Stimulated activated CD8-positive, alpha-beta memory T cell treated with anti-CD3 and anti-CD28 coated beads, Interleukin-4, amount 100 ng/mL, for 4 hours (primary cell): Measurements from ENCODE around the gene OMP.

ENCODE experiments used
- DNase-seq, 2 donors: peaks; one replicate each; pipeline ENCODE4 v3.0.0-alpha.2; 2020; ENCODE audit warnings: low read depth in 2 of 2, low spot score in 1 of 2

Gene OMP

DNA sequence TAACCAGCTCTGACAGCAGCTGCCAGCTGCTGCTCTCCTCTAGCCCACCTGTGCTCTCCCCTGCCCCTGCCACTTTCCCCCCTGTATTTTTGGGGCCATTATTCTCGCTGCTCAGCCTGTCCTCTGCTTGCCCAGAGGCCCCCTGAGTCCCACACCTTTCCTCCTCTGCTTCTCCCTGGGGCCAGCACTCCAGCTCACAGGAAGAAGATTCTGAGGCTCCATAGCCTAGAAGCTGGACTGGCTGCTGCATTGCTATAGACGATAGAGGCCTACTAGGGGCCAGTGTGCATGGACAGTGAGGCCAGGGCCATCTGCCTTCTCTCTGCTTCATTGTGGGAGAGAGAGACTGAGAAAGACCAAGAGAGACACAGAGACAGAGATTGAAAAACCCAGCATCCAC is 679 bp downstream of the OMP start:
- DNase-seq, result no peak

DNA sequence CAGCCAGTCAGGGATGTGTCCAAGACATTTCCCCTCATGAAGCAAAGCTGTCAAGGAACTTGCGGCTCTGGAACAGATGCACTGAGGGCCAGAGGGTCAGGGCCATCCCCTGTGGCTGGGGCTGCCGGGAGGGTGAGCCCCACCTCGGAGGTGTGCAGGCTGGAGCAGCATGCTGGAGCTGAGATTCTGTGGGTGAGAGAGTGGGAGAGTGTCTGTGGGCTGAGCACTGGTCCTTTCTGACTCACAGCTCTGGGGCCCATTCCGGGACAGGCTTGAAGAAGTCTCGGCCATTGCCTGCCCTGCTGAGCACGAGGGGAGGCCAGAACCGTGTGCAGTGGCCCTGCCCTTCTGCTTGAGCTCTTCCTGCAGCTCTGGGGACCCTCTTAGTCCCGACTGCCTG is 2.1 kb downstream of the OMP start:
- no peak for DNase-seq

DNA sequence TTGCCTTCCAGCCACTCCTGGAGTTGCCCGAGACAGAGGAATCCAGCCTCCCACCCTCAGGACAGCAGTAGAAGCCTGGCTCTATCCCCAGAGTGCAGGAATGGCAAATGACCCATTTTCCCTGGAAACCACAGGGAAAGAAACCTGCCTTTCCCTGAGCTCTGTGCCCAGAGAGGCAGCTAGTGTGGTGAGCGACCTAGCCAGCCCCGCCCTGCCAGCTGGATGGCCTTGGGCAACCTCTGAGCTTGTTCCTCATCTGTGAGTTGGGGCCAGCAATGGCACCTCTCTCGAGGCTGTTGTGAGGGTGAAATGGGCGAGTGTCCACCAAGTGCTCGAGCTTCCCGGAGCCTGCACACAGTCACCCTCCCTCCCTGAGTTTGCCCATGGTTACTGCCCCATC is 3.7 kb downstream of the OMP start:
- no peak for DNase-seq

DNA sequence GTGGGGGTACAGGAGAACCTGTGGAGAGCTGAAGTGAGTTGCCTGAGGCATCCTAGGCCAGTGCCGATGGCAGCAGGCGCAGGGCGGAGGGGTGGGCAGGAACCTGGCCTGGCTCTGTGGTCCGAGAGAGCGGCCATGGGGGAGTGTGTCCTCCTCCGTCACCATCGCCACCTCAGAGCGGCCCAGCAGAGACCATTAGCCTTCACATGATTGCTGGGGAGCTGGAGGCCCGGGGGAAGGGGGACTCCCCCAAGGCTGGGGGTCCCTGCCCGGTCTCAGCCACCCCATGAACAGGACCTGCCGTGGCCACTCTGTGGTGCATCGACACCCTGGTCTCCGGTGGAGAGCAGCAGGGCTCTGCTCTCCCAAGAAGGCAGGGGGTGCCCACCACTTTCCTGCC is 4.1 kb downstream of the OMP start:
- DNase-seq, result no peak

- no peak for DNase-seq
Observed at GRCh38 chr11:77107950-77108349, 5.3 kb downstream of the OMP start.

GRCh38 chr11:77108436-77108835 is 5.8 kb downstream of the OMP start:
- no peak for DNase-seq

- no peak for DNase-seq
Observed at GRCh38 chr11:77109236-77110019, 6.8 kb downstream of the OMP start.

GRCh38 chr11:77110836-77111235 is 8.2 kb downstream of the OMP start:
- DNase-seq, result no peak

- DNase-seq, result no peak
Observed at GRCh38 chr11:77111277-77111676, 8.6 kb downstream of the OMP start.

DNA sequence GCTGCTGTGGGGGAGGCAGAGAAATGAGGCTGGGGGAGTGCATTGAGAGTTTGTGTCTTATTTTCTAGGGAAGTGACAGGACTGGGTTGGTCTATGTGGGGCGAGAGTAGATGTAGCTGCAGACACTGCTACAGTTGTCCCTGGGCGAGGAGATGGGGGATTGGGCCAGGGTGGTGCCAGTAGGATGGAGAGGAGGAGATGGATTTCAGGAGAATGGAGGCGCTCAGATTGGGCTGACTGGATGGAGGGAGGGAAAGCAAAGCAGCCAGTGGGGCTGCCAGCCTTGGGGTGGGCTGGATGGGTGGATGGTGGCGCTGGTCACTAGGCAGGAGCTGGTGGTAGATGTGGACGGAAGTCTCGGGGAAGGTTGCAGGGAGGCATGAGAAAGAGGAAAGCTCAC is 9.3 kb downstream of the OMP start:
- DNase-seq, result no peak

DNA sequence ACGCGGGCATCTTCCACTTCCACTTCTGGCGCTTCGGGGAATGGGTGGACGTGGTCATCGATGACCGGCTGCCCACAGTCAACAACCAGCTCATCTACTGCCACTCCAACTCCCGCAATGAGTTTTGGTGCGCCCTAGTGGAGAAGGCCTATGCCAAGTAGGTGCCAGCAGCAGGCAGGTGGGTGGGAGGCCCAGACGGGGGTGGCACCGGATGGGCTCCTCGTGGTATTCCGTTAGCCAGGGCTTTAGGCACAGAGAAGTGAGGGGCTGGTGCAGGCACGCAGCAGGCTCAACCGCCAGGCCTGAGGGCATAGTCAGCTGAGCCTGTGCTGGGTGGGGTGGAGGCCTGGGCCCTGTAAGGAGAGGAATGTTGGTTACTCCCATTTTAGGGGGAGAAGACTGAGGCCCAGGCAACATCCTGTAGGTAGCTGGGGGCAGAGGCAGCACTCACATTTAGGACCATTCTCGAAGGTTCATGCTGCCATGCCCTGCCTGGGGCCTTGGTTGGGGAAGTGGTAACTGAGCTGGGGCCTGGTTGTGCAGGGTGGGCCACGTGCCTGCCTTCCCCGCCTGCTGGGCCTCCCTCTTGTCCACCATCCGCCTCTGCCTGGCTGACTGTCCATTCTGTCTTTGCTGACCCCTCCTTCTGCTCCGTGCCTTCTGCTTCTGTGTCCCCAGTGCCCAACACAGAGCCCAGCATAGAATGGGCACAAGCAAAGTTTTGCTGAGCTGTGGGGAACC is 10.2 kb downstream of the OMP start:
- no peak for DNase-seq

DNA sequence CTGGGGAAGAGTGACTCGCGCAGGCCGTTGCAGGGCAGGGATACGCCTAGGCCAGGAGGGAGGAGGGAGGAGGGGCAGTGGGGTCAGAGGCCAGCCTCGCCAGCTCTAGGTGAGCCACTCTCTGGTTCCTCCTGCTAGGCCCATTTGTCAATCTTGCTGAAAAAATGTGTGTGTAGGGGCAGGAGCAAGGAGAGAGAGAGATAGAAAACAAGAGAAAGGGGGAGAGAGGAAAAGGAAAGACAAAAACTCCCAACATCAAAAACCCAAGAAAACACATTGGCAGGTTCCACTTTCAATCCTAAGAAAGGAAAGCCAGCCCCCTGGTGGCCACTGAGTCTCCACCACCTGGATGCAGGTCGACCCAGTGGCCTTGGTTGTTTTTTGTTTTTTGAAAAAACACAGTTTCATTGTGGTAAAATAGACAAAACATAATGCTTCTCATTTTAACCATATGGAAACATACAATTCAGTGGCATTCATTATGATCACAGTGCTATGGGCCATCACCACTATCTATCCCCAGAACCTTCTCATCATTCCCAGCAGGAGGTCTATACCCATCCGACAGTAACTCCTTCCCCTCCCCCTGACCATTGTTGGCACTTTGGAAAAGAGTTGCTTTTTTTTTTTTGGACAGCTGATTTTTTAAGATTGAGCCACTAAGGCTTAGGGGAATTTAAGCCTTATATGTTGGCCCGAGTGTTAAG is 10.9 kb downstream of the OMP start:
- DNase-seq, result no peak

DNA sequence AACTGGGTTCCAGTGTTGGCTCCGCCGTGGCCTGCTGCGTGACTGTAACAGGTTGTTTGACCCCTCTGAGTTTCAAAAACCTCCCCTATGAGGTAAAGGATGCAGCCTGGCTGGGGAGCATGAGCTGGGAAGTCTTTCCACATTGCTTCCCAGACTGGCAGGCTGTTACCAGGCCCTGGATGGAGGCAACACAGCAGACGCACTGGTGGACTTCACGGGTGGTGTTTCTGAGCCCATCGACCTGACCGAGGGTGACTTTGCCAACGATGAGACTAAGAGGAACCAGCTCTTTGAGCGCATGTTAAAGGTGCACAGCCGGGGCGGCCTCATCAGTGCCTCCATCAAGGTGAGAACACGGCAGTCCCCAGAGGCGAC is 11.4 kb downstream of the OMP start:
- no peak for DNase-seq

GRCh38 chr11:77115181-77115611 is 12.6 kb downstream of the OMP start:
- DNase-seq, result no peak

DNA sequence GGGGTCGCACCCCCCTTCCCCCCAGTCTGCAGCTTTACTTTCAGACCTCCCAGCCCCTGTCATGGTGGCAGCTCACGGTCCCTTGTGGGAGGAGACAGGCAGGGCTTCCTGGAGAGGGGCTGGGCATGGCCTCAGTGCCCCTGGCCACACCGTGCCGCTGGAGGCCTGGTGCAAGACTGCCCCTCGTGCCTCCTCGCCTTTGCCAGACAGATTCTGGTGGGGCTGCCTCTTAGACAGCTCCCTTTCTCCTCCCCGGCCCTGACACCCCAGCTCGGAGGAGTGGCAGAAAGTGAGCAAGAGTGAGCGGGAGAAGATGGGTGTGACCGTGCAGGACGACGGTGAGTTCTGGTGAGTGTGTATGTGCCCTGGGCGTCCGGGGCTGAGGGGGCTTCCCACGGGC is 13.3 kb downstream of the OMP start:
- no peak for DNase-seq

- DNase-seq, result no peak
Observed at GRCh38 chr11:77117492-77117891, 14.9 kb downstream of the OMP start.

GRCh38 chr11:77118086-77118485 is 15.4 kb downstream of the OMP start:
- no peak for DNase-seq

DNA sequence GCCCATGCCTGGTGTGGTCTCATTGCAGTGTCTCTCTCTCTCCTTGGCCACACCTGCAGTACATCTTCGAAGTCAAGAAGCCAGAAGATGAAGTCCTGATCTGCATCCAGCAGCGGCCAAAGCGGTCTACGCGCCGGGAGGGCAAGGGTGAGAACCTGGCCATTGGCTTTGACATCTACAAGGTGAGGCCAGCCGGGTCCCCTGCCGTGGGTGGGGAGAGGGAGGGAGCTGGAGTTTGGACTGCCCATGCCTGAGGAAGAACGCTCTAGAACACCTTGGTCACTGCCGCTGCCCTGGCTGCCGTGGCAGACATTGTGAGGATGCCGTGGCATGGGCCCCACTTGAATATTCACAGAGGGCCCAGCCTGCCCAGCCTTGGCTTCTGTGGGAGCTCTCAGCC is 16.3 kb downstream of the OMP start:
- DNase-seq, result no peak

GRCh38 chr11:77119531-77119936 is 16.9 kb downstream of the OMP start:
- no peak for DNase-seq

- DNase-seq, result no peak
Observed at GRCh38 chr11:77120571-77120970, 17.9 kb downstream of the OMP start.

DNA sequence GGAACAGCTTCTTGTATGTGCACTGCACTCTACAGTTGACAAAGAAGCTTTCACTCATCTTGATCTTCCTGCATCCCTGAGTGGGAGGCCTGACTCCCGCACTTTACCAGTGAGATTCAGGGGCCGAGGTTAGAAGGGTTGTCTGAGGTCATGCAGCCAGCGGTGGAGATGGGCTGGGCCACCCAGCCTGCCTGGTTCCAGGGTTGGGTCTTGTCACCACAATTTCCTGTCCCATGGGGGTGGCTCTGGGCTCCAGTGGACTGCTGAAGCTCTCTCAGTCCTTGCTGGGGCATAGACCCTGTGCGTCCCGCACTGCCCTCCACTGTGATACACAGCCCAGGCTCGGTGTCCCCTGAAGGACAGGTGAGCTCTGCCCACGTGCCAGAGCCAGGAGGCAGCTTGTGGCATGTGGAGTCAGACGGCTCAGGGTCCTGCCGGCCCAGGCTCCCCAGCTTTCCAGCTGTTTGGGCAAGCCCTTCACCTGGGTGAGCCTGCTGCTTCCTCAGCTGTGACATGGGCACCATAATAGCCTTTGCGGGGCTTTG is 18.5 kb downstream of the OMP start:
- no peak for DNase-seq
